Suprapubic skin (tissue), 3 donors: ENCODE data around the gene TBATA.

Experiments used
- CTCF ChIP-seq, 2 donors: fragments of 200-600 bp in 1 of 2; fragments of 450-650 bp in 1 of 2; sonication (generic) in 1 of 2; IDR thresholded peaks; one replicate each; pipeline ENCODE4 v1.5.1; 2016 to 2019; ENCODE audit warnings: antibody characterized with exemption in 2 of 2, mild to moderate bottlenecking in 1 of 2, moderate library complexity in 1 of 2
- POLR2AphosphoS5 ChIP-seq, 3 donors: sonication (generic); formaldehyde crosslinking; IDR thresholded peaks; one replicate each; pipeline ENCODE4 v1.6.1; 2017; ENCODE audit warnings: antibody characterized with exemption in 3 of 3

GRCh38 chr10:70780370-70780760 lies 4.8 kb downstream of the TBATA start:
- TF ChIP-seq CTCF (IDR thresholded peaks at IDR 0.05) (no peak), POLR2AphosphoS5 (IDR thresholded peaks at IDR 0.05) (no peak)
